Natural killer cell (primary cell): ENCODE results near the gene SP110. TPM values are rescaled to one million over a fixed set of nuclear protein-coding genes. Genes with fewer than 3 reads are reported as not detected.
A peak's percentile ranks its signal among the peaks of the same experiment; 100 is the strongest.
"Not testable (repeated sequence)": the region's sequence is repeated elsewhere in the genome, so short reads cannot be mapped to it uniquely, and the experiment has no call there.

Experiments
- ATAC-seq, 3 donors: fragments of 150-1000 bp in 2 of 3; fragments of 200-7000 bp in 1 of 3; cut with Tn5 transposase; 1 replicate in 1 of 3; 2 replicates in 2 of 3; pipeline ENCODE4 v1.10.0; 2021; ENCODE audit warnings: mild to moderate bottlenecking in 2 of 3, moderate library complexity in 2 of 3
- DNase-seq, 2 donors: peaks; one replicate each; pipeline versions ENCODE4 v3.0.0 to v3.0.0-alpha.2; 2013 to 2021; ENCODE audit warnings: mixed read lengths in 1 of 2
- H3K27ac ChIP-seq: one replicate; pipeline ENCODE4 v1.5.1; 2013; ENCODE audit warnings: mild to moderate bottlenecking, low read length
- H3K27me3 ChIP-seq: one replicate; pipeline ENCODE4 v1.6.1; 2013; ENCODE audit warnings: low read length; ENCODE audit not compliant: control insufficient read depth, insufficient read depth
- H3K36me3 ChIP-seq: one replicate; pipeline ENCODE4 v1.6.1; 2013; ENCODE audit warnings: low read length; ENCODE audit not compliant: control insufficient read depth, insufficient read depth
- H3K4me1 ChIP-seq: one replicate; pipeline ENCODE4 v1.6.1; 2013; ENCODE audit warnings: low read length; ENCODE audit not compliant: control insufficient read depth, insufficient read depth
- H3K4me3 ChIP-seq: one replicate; pipeline ENCODE4 v1.5.1; 2013; ENCODE audit warnings: low read length
- H3K9me3 ChIP-seq: one replicate; pipeline ENCODE4 v1.6.1; 2013; ENCODE audit warnings: low read length; ENCODE audit not compliant: control insufficient read depth, insufficient read depth
- H3K27ac Mint-ChIP-seq, 2 donors: one replicate each; pipeline ENCODE4 v1.8.0; 2022; ENCODE audit warnings: mild to moderate bottlenecking in 2 of 2, mixed read lengths in 2 of 2, moderate library complexity in 1 of 2
- H3K27me3 Mint-ChIP-seq, 2 donors: one replicate each; pipeline ENCODE4 v1.8.0; 2022; ENCODE audit warnings: low read depth in 2 of 2, mixed read lengths in 2 of 2
- H3K36me3 Mint-ChIP-seq: one replicate; pipeline ENCODE4 v1.8.0; 2022; ENCODE audit warnings: mixed read lengths
- H3K4me1 Mint-ChIP-seq, 2 donors: one replicate each; pipeline ENCODE4 v1.8.0; 2022; ENCODE audit warnings: mixed read lengths in 2 of 2
- H3K4me3 Mint-ChIP-seq: one replicate; pipeline ENCODE4 v1.8.0; 2022; ENCODE audit warnings: mild to moderate bottlenecking, moderate library complexity, mixed read lengths
- H3K9me3 Mint-ChIP-seq, 2 donors: one replicate each; pipeline ENCODE4 v1.8.0; 2022; ENCODE audit warnings: mixed read lengths in 2 of 2
- CTCF ChIP-seq: fragments of 200-600 bp; IDR thresholded peaks from one replicate; pipeline ENCODE4 v1.8.0; 2022; ENCODE audit warnings: antibody characterized with exemption
- WGBS: methylation state at CpG from one replicate; pipeline ENCODE4 v1.1.7; 2013; ENCODE audit warnings: missing lambda C conversion rate; ENCODE audit not compliant: insufficient coverage; 5-methylcytosine and 5-hydroxymethylcytosine counted together
- intact Hi-C: fragments of 100-400 bp; cut with micrococcal nuclease; formaldehyde crosslinking; loops from one replicate; pipeline ENCODE4 v1.14.2; 2022
- total RNA-seq, 4 donors: library from RNA; stranded (reverse); fragments of 120-200 nt in 1 of 4; gene quantifications; one replicate each; pipeline versions ENCODE4 v1.2.3 to v1.2.4, GENCODE V29; 2013 to 2022

Gene SP110
- total RNA-seq, 3 donors from 2014 or later (not counting 1 experiment from before 2014, with no cell fraction given), result 92.7 to 132 (median 97.9) TPM

GRCh38 chr2:230267059-230267458 lies 47.3 kb upstream of the SP110 start:
- Histone ChIP-seq H3K4me3 (no peak overlapping the region), H3K27me3 (no peaks in the 10 kb centered on the region), H3K9me3 (no peaks in the 10 kb centered on the region), H3K27ac (no peak overlapping the region), H3K36me3 (peaks cover 54% of the 10 kb centered on the region), H3K4me1 (no peaks in the 10 kb centered on the region)
- WGBS, result 100% methylated on average over 1 of the region's 1 CpG
- TF ChIP-seq CTCF, result no peak
- Mint-ChIP-seq H3K4me1 (peaks cover 12 to 26% of the 10 kb centered on the region in 2 donors), H3K27ac (no peak overlapping the region), H3K36me3 (peaks cover 37% of the 10 kb centered on the region), H3K4me3 (no peak overlapping the region), H3K27me3 (no peaks in the 10 kb centered on the region), H3K9me3 (peaks cover 0 to 3% of the 10 kb centered on the region in 2 donors)
- intact Hi-C loops, result no loop called here
- DNase-seq (no peak), ATAC-seq (no peak)

- TF ChIP-seq CTCF, result no peak
- Mint-ChIP-seq H3K4me3 (no peak overlapping the region), H3K27me3 (no peaks in the 10 kb centered on the region), H3K36me3 (peaks cover 33% of the 10 kb centered on the region), H3K4me1 (peaks cover 16 to 30% of the 10 kb centered on the region in 2 donors), H3K9me3 (peaks cover 0 to 3% of the 10 kb centered on the region in 2 donors), H3K27ac (no peak overlapping the region)
- Histone ChIP-seq H3K4me1 (no peaks in the 10 kb centered on the region), H3K4me3 (no peak overlapping the region), H3K9me3 (no peaks in the 10 kb centered on the region), H3K36me3 (peaks cover 52% of the 10 kb centered on the region), H3K27ac (no peak overlapping the region), H3K27me3 (no peaks in the 10 kb centered on the region)
- ATAC-seq (no peak), DNase-seq (no peak)
- intact Hi-C loops, result no loop called here
- 91% methylated on average over 4 of the region's 4 CpGs for WGBS
These were observed 46.9 kb upstream of the SP110 start for GRCh38 chr2:230266638-230267037.

DNA sequence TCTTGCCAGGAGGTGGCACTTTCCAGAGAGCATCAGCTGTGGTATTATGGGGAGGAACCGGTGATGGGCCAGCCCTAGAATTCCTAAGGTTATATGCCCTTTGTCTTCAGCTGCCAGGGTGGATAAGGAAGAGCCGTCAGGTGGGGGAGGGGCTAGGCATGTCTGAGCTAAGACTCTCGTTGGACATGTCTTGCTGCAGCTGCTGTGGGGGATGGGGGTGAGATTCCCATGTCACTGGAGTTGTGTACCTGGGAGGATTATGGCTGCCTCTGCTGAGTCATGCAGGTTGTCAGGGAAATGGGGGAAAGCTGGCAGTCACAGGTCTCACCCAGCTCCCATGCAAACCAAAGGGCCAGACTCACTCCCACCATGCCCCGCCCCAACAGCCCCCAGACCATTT lies 45.2 kb upstream of the SP110 start:
- H3K27me3 Mint-ChIP-seq, H3K4me3 ChIP-seq, ATAC-seq, DNase-seq, H3K4me3 Mint-ChIP-seq, H3K27me3 ChIP-seq, H3K4me1 ChIP-seq, intact Hi-C loops, H3K9me3 ChIP-seq, H3K9me3 Mint-ChIP-seq, H3K27ac ChIP-seq, H3K27ac Mint-ChIP-seq: not testable (repeated sequence)
- peaks cover 35% of the 10 kb centered on the region for H3K36me3 ChIP-seq
- 87% methylated on average over 4 of the region's 4 CpGs for WGBS
- Mint-ChIP-seq H3K4me1 (peaks cover 32 to 45% of the 10 kb centered on the region in 2 donors), H3K36me3 (peaks cover 34% of the 10 kb centered on the region)

DNA sequence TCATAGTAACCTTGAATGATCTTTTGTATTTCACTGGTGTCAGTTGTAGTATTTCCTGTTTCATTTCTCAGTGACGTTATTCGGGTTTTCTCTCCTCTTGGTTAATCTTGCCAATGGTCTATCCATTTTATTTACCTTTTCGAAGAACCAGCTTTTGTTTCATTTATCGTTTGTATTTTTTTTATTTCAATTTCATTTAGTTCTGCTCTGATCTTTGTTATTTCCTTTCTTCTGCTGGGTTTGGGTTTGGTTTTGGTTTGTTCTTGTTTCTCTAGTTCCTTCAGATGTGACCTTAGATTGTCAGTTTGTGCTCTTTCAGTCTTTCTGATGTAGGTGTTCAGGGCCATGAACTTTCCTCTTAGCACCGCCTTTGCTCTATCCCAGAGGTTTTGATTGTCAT lies 42.5 kb upstream of the SP110 start:
- Histone ChIP-seq H3K27me3 (no peaks in the 10 kb centered on the region), H3K4me1 (peaks cover 6% of the 10 kb centered on the region), H3K4me3 (no peak overlapping the region), H3K36me3 (peaks cover 18% of the 10 kb centered on the region), H3K9me3 (no peaks in the 10 kb centered on the region), H3K27ac (no peak overlapping the region)
- ATAC-seq, result no peak
- Mint-ChIP-seq H3K27ac (peak overlapping the region; percentile 40 to 59), H3K36me3 (peaks cover 20% of the 10 kb centered on the region), H3K9me3 (no peaks in the 10 kb centered on the region), H3K4me1 (peaks cover 35 to 47% of the 10 kb centered on the region in 2 donors), H3K4me3 (no peak overlapping the region), H3K27me3 (no peaks in the 10 kb centered on the region)
- DNase-seq, result peak in 1 of 2 donors; percentile 59
- TF ChIP-seq CTCF, result no peak
- intact Hi-C loops, result no loop called here
- 81% methylated on average over 2 of the region's 5 CpGs for WGBS
